Measurements from ENCODE around the gene BBS12. TPM values are rescaled to one million over a fixed set of nuclear protein-coding genes. Genes with fewer than 3 reads are reported as not detected.

BBS12 gene
- total RNA-seq, 2 experiments from 2014 or later: 2.1 to 3.6 TPM

Other genes starting within 250 kb of the BBS12 start
- under 1 TPM; 0.09 to 0.52 TPM for gene IL21, start 111.6 kb upstream of the BBS12 start, total RNA-seq
- gene FGF2, start 94.1 kb downstream of the BBS12 start, total RNA-seq: 1 to 10 TPM in 1 of 2 experiments, under 1 TPM in 1; 0.09 to 2.9 TPM
- 10 to 100 TPM; 14.7 to 15.6 TPM for gene NUDT6, start 189.9 kb downstream of the BBS12 start, total RNA-seq